ENCODE results near the gene AZU1.

GRCh38 chr19:791567-792305, 35.9 kb upstream of the AZU1 start:
- TF ChIP-seq CTCF (IDR thresholded peaks at IDR 0.05) = no peak
- no peak for TF ChIP-seq POLR2A (IDR thresholded peaks at IDR 0.05)
- TF ChIP-seq POLR2AphosphoS5 (IDR thresholded peaks at IDR 0.05) = no peak

Measured in prostate gland (tissue), 2 donors.